Measurements from ENCODE around the gene ADAM17.

GRCh38 chr2:9554921-9555296, 721 bp downstream of the ADAM17 start:
- TF ChIP-seq CTCF (IDR thresholded peaks at IDR 0.05) (no peak), ZFX (IDR thresholded peaks at IDR 0.05; ENCODE audit: borderline replicate concordance) (no peak)
